GM19395 (cell line): ENCODE results near the gene C1QTNF1.

ENCODE experiments used
- ATAC-seq: cut with Tn5 transposase; IDR thresholded peaks from one replicate; pipeline ENCODE4 v1.9.1; 2021; ENCODE audit warnings: mild to moderate bottlenecking, moderate library complexity; ENCODE audit not compliant: unreplicated experiment

The C1QTNF1 gene

DNA sequence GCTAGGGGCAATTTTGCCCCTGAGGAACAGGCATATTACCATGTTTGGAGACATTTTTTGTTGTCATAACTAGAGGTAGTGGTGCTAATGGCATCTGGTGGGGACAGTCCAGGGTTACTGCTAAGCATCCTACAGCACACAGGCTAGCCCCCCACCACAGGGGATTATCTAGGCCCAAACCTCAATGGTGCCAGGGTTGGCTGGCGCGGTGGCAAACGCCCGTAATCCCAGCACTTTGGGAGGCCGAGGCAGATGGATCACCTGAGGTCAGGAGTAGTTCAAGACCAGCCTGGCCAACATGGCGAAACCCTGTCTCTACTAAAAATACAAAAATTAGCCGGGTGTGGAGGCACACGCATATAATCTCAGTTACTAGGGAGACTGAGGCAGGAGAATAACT lies 15.2 kb downstream of the C1QTNF1 start:
- ATAC-seq, result no peak

- no peak for ATAC-seq
Measured at GRCh38 chr17:79039886-79040285, 15.9 kb downstream of the C1QTNF1 start.

DNA sequence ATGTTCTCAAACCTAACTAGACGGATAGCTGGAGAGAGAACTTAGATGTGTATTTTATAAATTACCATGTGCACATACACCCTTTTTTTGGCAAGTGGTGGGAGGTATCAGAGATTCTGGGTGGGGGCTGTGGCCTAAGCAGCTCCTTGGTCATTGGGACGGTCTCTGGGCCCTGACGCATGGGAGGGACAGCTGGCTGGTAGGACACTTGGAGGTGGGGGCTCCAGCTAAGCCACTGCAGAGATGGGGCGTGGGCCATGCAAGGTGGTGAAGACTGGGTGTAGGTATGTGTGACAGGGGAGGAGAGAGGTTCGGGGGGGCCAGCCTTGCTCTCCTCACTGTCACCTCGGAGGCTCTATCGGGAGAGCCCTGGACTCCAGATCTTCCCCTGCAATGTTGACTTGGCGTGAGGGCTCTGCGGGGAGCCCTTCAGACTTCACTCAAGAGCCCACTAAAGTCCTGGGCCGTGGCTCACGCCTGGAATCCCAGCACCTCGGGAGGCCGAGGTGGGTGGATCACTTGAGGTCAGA lies 17.1 kb downstream of the C1QTNF1 start:
- no peak for ATAC-seq

DNA sequence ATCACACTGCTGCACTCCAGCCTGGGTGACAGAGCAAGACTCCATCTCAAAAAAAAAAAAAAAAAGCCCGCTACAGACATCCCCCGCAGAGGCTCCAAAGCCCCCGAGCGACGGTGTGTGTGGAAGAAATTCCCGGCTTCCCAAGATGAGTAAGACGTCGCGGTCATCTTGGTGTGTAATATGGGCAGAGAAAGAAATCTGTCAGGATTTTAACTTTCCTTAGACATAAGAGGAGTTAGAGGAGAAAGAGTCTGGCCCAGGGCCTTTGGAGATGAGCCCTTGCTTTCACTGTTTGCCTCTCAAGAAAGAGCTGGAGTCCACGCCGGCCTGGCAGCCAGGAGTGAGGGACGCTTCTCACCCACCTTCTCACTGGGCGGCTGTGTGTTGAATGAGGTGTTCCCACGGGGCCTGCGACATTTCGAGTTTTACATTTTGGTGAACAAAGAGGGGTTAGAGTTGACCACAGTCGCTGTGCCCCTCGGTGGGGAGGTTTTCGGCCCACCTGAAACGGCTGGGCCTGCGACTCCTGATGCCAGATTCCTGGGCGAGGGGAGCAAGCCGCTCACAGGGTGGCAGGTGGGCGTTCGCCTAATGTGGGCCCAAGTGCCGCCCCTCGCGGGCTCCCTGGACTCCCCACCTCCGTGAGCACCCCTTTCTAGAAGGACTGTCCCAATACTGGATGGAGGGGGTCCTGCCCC lies 17.9 kb downstream of the C1QTNF1 start:
- ATAC-seq, result no peak

DNA sequence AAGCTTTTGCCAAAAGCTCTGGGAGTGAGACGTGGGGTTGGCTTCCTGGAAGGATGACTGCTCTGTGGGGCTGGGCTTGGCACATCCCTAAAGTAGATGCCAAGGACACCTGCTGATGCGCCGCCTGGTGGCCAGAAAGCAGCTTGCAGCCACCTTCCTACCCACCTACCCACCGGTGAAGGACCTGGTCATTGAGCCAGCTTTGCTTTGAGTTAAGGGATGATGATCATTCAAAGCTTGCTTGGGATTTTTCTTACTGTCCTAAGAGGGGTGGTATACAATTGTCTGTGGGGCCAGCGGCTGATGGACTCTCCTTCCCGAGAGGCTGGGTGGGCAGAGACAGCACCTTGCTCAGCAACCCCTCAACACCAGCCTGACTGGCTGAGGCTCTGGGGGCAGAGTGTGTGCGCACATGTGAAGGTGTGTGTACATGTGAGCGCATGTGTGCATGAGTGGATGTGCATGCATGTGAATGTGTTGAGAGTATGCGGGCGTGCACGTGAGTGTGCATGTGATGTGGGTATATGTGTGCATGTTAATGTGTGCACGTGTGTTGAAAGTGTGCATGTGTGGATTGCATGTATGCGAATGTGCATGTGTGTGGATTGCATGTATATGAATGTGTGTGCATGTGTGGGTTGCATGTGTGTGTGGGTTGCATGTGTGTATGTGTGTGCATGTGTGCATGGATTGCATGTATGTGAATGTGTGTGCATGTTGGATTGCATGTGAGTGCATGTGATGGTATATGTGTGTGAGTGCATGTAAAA lies 18.6 kb downstream of the C1QTNF1 start:
- ATAC-seq, result no peak

DNA sequence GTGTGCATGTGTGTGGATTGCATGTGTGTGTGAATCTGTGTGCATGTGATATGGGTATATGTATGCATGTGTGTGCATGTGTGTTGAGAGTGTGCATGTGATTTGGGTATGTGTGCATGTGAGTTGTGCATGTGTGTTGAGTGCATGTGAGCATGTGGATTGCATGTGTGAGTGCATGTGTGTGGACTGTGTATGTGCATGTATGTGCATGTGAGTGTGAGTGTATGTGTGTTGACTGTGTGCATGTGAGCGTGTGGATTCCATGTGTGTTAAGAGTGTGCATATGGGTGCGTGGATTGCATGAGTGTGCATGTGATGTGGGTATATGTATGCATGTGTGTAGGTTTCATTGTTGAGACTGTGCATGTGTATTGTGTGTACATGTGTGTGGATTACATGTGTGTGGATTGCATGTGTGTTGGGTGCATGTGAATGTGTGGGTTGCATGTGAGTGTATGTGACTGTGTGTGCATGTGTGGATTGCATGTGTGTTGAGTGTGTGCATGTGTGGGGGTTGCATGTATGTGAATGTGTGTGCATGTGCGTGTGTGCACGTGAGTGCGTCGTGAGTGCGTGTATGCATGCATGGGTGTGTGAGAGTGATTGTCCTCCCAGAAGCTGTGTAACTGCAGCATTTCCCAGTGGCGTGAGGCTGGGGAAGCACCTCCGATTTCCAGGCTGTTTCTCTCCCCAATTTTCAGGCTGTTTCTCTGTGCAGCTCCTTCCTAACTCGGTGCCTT lies 19.4 kb downstream of the C1QTNF1 start:
- no peak for ATAC-seq

DNA sequence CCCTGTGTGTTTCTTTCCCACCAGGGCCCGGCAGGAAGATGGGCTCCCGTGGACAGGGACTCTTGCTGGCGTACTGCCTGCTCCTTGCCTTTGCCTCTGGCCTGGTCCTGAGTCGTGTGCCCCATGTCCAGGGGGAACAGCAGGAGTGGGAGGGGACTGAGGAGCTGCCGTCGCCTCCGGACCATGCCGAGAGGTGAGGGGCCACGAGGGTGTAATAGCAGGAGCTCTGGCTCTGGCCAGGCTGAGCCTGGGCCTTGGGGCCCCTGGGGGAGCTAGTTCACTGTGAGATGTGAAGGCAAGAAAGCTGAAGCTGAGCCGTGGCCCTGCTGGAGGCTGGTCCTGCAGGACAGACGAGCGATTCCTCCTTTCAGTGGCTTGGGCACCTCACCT lies 20.0 kb downstream of the C1QTNF1 start:
- no peak for ATAC-seq

DNA sequence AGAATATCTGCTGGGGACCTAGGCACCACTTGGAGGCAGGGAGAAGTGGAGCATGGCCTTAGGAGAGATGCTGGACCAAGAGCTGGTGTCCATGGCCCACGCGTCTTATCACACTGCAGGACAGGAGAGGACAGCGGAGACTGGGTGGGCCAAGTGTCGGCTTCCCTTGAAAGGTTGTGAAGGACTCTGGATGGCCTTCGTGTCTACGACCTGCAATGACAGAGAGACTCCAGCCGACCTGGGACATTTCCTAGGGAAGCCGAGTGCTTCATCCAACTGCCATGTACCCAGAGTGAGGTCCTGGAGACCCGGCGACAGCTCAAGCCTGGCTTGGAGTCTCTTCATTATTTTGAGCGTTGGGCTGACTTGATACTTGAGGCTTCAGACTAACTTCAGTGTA lies 20.5 kb downstream of the C1QTNF1 start:
- ATAC-seq, result no peak

- no peak for ATAC-seq
Measured at GRCh38 chr17:79045001-79045729, 21.2 kb downstream of the C1QTNF1 start.

DNA sequence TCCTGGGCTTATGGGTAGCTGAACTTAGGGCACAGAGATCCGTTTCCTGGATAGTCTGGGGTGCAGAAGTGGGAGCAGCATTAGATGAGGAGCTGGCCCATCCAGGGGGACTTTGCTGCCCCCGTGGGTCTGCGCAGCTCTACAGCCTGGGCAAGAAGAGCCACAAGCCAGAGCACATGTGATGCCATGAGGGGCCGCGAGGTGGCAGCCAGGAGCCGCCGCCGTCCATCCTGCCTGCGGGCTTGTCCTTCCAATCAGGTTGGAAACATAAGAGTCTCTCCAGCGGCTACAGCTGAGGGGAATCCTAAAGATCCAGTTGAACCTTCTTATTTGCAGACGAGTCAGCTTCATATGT lies 21.9 kb downstream of the C1QTNF1 start:
- no peak for ATAC-seq

DNA sequence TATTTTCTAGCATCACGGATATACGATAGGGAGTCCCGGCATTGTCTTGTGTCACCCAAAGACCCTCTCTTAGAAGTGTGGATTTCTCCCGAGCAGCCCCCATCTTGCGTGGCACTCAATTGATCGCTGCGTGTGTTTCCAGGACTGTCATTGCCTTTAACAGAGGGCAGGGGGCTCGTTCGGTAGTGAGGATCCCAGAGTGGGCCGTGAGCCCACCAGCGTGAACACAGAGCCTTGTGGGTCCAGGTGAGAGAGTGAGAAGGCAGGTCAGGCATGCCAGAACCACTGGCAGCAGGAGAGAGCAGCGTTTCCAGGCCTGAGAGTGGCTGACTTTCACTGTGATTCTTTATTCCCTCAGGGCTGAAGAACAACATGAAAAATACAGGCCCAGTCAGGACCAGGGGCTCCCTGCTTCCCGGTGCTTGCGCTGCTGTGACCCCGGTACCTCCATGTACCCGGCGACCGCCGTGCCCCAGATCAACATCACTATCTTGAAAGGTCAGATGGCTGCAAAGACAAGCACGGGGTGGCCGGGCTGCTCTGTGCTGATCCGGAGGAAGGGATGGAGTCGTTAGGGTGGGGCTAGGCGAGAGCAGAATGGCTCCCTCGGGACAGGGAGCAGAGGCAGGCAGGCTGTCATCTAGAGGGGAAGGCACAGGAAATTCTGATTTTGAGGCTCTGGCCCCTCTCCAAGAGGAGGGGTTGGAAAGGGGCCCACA lies 22.4 kb downstream of the C1QTNF1 start:
- ATAC-seq, result no peak

- ATAC-seq, result no peak
Measured at GRCh38 chr17:79046916-79047280, 22.9 kb downstream of the C1QTNF1 start.

DNA sequence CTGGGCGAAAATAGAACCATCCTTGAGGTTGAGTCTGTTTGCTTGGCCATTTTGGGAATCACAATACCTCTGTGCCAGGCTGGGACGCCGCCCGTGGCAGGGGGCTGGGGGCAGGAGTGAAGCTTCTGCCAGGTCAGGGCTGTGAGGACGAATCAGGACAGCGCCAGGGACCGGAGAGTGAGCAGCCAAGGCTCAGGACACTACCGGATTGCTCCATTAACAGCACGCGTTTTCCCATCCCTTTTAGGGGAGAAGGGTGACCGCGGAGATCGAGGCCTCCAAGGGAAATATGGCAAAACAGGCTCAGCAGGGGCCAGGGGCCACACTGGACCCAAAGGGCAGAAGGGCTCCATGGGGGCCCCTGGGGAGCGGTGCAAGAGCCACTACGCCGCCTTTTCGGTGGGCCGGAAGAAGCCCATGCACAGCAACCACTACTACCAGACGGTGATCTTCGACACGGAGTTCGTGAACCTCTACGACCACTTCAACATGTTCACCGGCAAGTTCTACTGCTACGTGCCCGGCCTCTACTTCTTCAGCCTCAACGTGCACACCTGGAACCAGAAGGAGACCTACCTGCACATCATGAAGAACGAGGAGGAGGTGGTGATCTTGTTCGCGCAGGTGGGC lies 23.4 kb downstream of the C1QTNF1 start:
- ATAC-seq, result no peak

GRCh38 chr17:79047923-79048825 lies 24.2 kb downstream of the C1QTNF1 start:
- ATAC-seq, result no peak

- no peak for ATAC-seq
Measured at GRCh38 chr17:79048826-79049755, 25.1 kb downstream of the C1QTNF1 start.

DNA sequence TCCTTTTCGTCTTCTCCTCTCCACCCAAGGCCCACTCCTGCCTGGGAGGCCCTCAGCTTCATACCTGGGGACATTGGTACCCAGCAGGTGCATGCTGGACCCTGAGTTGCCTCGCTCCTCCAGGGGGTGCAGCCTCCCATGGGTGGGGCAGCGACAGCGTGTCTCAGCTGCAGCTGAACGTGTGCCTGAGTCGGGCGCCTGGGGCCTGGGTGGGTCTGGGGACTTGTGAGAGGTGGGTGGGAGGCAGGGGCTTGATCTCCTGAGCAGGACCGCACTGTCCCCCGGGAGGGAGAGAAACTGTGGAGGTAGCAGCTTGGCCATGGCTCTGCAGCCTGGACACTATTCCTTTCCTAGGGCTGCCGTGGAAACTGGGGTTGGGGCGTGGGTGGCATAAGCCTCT lies 25.9 kb downstream of the C1QTNF1 start:
- ATAC-seq, result no peak

- ATAC-seq, result no peak
Measured at GRCh38 chr17:79050551-79050950, 26.6 kb downstream of the C1QTNF1 start.

DNA sequence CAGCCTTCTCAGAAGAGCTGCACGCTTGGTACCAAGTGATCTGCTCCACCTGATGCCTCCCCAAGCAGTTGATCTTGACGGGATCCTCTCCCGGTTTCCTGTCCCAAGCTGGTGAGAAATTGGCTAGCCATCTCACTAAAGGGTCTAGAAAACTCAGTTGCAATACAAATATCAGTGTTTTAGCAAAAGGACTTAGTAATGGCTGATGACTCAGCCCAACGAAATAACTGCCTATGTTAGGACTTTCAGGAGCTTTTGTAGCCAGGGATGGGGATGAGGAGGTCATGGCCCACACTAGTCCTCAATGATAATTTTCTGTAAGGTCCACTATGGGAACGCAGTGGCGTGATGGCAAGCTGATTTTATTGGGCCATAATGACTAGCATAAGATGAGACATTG lies 27.3 kb downstream of the C1QTNF1 start:
- no peak for ATAC-seq
